ENCODE data around the gene GRIA4.
A peak's percentile ranks its signal among the peaks of the same experiment; 100 is the strongest.

The GRIA4 gene

DNA sequence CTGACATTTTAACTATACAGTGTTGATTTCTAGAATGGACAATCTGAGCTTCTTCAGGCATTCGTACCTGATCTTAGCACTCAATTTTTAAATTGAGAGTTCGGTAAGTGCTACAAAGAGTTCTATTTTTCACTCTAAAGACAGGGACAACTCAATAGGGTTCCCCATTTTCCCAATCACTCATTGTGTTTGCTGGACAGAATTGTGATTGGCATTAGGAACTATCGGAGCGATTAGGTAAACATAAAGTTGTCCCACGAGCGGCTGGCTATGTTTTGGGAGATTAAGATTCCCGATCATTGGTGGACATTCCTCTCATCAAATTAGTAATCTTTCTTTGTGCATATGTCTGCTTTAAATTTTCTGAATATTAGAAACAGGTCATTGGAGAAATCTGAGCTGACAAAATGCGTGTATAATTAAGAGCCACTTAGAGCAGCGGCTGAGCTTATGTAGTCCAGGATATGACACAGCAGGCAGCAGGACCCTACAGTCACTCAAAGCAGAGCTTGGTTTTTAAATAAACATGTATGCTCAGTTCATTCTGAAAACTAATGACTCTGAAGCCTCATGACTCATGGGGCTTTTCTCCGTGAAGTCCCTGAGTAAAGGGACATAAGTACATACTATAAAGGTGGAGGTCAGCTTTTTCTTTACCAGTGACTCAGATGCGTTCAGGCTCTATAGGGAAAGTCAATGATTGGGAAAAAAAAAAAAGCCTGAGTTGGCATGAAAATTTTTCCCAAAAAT, 109.4 kb downstream of the GRIA4 start:
- Mint-ChIP-seq H3K27me3 (no peaks in the 10 kb centered on the region), H3K9me3 (peaks cover 0 to 5% of the 10 kb centered on the region in 2 donors), H3K4me1 (no peaks in the 10 kb centered on the region), H3K36me3 (no peaks in the 10 kb centered on the region), H3K27ac (no peak overlapping the region), H3K4me3 (no peak overlapping the region)
- ATAC-seq (replicated peaks) (peak; percentile 34 to 84), DNase-seq (no peak)

DNA sequence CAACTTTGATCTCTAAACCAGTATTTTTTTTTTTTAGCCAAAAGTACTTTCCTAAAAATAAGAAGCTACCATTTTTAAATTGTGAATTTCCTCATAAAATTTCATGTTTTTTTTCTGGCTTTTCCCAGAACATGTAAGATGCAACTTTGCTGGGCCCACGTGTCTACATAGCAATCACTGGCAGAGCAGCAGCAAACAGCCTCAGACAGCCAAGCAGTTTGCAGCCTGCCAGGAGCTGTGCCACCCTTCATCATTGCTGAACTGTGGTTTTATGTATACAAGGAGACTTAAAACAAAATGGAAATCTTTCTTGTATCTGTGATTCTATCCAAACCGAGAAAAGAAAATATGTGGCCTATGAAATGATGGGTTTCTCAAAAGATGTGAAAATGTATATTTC, 110.2 kb downstream of the GRIA4 start:
- H3K27ac Mint-ChIP-seq, result no peak overlapping the region

DNA sequence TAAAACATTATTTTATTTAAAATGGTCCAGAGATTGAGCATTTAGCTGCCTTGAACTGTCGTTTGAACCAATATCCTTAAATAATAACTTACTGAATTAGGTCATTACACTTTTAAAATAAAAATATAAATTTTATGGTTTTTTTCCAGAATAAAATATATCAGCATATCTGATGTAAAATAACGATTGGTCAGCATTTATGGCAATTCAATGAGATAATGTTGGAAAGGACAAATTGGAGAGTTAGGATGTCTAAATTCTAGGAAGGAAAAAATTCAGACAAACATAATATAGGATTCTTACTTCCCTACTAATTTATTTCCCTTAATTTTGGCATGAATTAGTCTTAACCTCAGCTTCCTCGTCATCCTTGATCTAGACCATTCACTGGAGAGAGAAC, 113.4 kb downstream of the GRIA4 start:
- ATAC-seq (replicated peaks) (no peak), DNase-seq (no peak)
- Mint-ChIP-seq H3K4me1 (no peaks in the 10 kb centered on the region), H3K36me3 (no peaks in the 10 kb centered on the region), H3K27ac (no peak overlapping the region), H3K9me3 (peaks cover 0 to 12% of the 10 kb centered on the region in 2 donors), H3K27me3 (no peaks in the 10 kb centered on the region), H3K4me3 (no peak overlapping the region)

More for the DNA sequence above, 110.2 kb downstream of the GRIA4 start:
- Mint-ChIP-seq H3K27me3 (no peaks in the 10 kb centered on the region), H3K36me3 (no peaks in the 10 kb centered on the region), H3K9me3 (peaks cover 0 to 5% of the 10 kb centered on the region in 2 donors), H3K4me3 (no peak overlapping the region), H3K4me1 (no peaks in the 10 kb centered on the region)
- DNase-seq (no peak), ATAC-seq (replicated peaks) (no peak)

DNA sequence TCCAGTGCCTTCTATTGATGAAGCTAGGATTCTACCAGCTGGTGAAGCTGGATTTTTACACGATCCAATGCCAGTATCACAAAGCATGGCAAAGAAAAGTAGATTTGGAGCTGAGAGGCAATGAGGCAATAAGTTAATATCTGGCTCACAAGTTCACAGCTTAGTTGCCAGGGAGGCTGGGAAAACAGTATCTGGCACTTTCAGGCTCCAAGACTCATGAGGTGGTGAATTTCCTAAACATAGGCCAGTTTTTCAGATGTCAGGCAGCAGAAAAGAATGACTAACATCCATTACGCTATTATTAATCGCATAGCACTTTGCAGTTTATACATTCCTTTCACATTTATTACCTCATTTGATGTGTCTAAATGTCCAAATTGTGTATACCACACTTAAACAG, 122.7 kb downstream of the GRIA4 start:
- Mint-ChIP-seq H3K36me3 (no peaks in the 10 kb centered on the region), H3K4me1 (no peaks in the 10 kb centered on the region), H3K27me3 (no peaks in the 10 kb centered on the region), H3K9me3 (peaks cover 7 to 10% of the 10 kb centered on the region in 2 donors), H3K27ac (no peak overlapping the region), H3K4me3 (no peak overlapping the region)
- DNase-seq, result no peak
- ATAC-seq (replicated peaks), result no peak

DNA sequence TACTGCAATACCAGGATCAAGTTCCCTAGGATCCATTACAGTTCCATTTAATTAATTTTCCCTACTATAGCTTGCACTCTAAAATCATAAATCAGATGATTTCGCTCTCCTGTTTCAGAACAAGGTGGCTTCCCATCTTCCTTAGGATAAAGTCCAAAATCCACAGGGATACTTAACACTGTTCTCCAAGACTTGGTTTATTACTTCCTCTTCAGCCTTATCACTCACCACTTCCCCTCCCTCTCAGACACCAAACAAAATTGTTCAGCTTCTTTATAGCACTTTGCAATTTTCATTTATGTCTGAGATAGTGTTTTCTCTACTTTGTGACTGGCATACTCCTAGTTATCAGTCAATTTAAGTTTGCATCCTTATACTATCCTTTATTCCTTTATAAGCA, 124.6 kb downstream of the GRIA4 start:
- Mint-ChIP-seq H3K27me3 (no peaks in the 10 kb centered on the region), H3K4me3 (no peak overlapping the region), H3K36me3 (no peaks in the 10 kb centered on the region), H3K9me3 (peaks cover 0 to 4% of the 10 kb centered on the region in 2 donors), H3K4me1 (no peaks in the 10 kb centered on the region), H3K27ac (no peak overlapping the region)
- ATAC-seq (replicated peaks) (no peak), DNase-seq (no peak)

DNA sequence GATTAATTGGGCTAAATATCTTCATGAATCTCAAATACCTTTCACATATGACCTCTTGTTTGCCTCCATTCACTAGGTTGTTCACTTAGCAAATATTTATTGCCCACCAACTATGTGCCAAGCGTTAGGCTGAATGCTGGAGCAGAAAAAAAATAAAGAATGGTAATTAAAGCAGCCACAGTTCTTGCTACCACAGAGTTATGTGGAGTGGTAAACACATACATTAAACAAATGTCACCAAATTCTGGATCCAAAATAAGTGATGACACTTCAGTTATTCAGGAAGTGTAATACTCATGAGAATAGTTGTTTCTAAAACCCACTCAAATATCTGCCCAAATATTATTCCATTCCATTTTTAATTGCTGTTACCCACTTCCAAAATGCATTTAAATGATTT, 128.4 kb downstream of the GRIA4 start:
- Mint-ChIP-seq H3K27me3 (no peaks in the 10 kb centered on the region), H3K27ac (no peak overlapping the region), H3K36me3 (no peaks in the 10 kb centered on the region), H3K4me1 (no peaks in the 10 kb centered on the region), H3K4me3 (no peak overlapping the region), H3K9me3 (no peaks in the 10 kb centered on the region)
- no peak for DNase-seq
- ATAC-seq (replicated peaks), result no peak

DNA sequence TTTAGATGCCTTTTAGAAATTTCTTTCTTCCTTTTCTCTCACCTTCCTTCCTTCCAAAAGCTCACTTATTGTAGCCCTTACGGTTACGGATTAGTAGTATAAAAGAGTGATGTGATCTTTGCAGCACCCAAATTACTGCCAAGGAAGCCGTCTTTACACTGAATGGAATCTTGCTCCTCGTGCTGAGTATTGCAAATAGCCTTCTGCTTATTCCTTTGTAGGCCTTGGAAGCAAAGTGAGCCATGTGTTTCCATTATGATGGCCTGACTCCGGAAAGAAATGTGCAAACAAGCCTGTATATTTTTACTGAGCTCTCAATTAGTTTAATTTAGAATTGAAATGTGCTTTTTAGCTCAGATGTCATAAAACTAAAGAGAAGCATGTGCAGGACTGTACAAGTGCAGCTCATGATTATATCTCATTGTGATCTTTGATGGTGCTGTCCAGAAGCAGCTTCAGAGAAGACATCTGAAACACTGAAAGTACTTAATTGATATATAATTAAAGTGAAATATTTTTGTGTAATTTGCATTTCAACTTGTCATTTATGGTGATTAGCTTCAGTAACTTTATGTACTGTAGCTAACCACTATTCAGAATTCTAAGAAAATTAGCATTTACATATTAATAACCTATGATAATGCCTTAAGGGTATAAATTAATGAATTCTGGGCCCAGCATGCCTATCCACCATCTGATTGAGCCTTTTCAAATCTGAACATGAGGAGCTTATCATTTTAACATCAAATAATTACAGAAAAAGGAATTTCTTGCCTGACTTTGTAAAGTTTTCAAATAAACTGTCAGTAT, 129.3 kb downstream of the GRIA4 start:
- no peak for DNase-seq
- no peak for ATAC-seq (replicated peaks)
- H3K4me1 Mint-ChIP-seq, result no peaks in the 10 kb centered on the region
- no peak overlapping the region for H3K27ac Mint-ChIP-seq
- no peaks in the 10 kb centered on the region for H3K36me3 Mint-ChIP-seq
- H3K9me3 Mint-ChIP-seq, result no peaks in the 10 kb centered on the region
- H3K4me3 Mint-ChIP-seq, result no peak overlapping the region
- no peaks in the 10 kb centered on the region for H3K27me3 Mint-ChIP-seq

DNA sequence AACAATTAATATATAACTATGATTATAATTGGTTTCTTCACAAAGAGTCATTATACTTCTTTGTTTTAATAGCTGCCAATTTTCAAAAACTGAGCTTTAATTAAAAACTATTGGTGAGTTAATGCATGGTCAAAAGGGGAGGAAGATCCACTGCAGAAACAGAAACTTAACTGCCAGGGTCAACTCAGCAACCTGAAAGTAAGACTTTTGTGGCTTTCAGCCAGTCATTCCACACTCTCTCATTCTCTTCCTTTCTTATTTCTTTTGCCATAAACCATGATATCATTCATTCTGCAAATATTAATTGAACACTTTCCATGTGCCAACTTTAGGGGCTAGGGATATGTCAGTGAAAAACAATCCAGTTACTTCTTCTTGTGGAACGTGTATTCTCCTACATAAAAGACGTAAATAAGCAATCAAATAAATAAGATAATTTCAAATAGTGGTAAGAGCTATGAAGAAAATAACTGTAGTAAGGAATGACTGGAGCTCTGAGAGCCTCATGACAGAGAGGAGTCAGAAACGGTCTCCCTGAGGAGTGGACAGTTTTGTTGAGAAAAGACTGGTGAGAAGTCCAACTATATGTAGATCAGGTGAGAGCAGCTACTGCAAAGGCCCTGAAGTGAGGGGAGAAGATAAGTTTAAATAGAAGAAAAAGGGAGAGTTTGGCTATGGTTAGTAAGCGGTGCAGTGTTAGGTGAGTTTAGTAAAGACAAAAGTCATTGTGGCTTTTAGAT, 130.5 kb downstream of the GRIA4 start:
- no peaks in the 10 kb centered on the region for H3K4me1 Mint-ChIP-seq
- no peak for ATAC-seq (replicated peaks)
- no peaks in the 10 kb centered on the region for H3K9me3 Mint-ChIP-seq
- H3K4me3 Mint-ChIP-seq, result no peak overlapping the region
- H3K27me3 Mint-ChIP-seq, result no peaks in the 10 kb centered on the region
- H3K27ac Mint-ChIP-seq, result no peak overlapping the region
- no peaks in the 10 kb centered on the region for H3K36me3 Mint-ChIP-seq
- no peak for DNase-seq

DNA sequence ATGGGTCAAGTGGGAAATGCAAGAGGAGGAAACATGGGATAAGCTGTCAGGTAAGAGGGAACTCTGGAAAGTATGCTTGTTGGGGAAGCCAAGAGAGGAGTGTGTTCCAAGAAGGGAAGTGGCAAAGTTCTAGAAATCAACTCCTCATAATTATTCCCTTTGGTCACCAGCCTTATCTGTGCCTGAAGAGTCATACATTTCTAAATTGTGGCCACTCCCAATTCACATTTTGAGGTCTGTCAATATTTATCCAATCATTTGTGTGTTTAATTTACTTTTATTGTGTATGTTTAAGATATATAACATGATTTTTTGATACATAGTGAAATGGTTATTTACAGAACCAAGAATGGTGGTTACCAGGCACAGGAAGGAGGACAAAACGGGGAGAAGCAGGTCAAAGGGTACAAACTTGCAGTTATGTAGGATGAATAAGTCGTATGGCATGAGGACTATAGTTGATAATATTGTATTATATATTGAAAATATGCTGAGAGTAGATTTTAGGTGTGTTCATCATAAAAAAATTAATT, 131.7 kb downstream of the GRIA4 start:
- H3K4me3 Mint-ChIP-seq, result no peak overlapping the region

DNA sequence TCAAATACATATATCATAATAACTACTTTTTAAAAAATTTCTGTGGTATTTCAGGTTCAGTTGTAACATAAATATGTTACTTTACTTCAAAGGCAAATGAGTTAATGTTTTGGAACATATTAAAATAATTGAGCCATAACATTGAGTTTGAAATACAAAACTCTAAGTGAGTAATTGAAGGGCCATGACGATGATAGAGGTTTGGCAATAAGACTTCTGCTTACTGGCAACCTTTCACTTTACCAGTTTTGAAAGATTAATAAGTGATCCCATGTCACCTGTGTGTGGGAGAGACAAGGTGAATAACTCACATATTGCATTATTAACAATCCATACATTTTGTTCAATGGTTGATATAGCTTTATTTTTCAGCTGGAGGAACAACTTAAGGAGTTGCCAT, 144.4 kb downstream of the GRIA4 start:
- H3K4me1 Mint-ChIP-seq, result no peaks in the 10 kb centered on the region
- no peaks in the 10 kb centered on the region for H3K9me3 Mint-ChIP-seq
- ATAC-seq (replicated peaks) (no peak), DNase-seq (no peak)
- H3K36me3 Mint-ChIP-seq, result no peaks in the 10 kb centered on the region
- no peak overlapping the region for H3K27ac Mint-ChIP-seq
- no peaks in the 10 kb centered on the region for H3K27me3 Mint-ChIP-seq
- H3K4me3 Mint-ChIP-seq, result no peak overlapping the region

More for the DNA sequence above, 131.7 kb downstream of the GRIA4 start:
- no peaks in the 10 kb centered on the region for H3K9me3 Mint-ChIP-seq
- H3K4me1 Mint-ChIP-seq, result no peaks in the 10 kb centered on the region
- DNase-seq, result no peak
- H3K36me3 Mint-ChIP-seq, result no peaks in the 10 kb centered on the region
- no peak overlapping the region for H3K27ac Mint-ChIP-seq
- no peak for ATAC-seq (replicated peaks)
- H3K27me3 Mint-ChIP-seq, result no peaks in the 10 kb centered on the region

DNA sequence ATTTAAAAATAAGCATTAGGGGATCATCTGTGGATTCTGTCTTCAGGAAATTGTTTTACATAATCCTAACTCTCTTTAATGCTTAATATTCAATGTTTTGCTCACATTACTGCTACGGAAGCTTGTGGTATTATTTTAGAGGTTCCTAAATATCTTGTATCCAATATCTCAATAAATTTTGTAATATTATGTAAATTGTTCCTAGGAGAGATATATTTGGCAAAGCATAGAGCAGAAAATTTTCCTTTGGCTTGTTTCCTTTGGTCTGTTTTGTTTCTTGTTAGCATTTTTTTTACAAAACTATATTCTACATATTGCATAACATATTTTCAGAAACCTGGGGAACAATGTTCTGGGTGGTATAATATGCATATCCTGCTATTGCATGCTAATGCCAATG, 144.8 kb downstream of the GRIA4 start:
- no peaks in the 10 kb centered on the region for H3K27me3 Mint-ChIP-seq
- no peaks in the 10 kb centered on the region for H3K9me3 Mint-ChIP-seq
- no peak overlapping the region for H3K4me3 Mint-ChIP-seq
- ATAC-seq (replicated peaks) (no peak), DNase-seq (no peak)
- no peaks in the 10 kb centered on the region for H3K4me1 Mint-ChIP-seq
- no peak overlapping the region for H3K27ac Mint-ChIP-seq
- no peaks in the 10 kb centered on the region for H3K36me3 Mint-ChIP-seq

DNA sequence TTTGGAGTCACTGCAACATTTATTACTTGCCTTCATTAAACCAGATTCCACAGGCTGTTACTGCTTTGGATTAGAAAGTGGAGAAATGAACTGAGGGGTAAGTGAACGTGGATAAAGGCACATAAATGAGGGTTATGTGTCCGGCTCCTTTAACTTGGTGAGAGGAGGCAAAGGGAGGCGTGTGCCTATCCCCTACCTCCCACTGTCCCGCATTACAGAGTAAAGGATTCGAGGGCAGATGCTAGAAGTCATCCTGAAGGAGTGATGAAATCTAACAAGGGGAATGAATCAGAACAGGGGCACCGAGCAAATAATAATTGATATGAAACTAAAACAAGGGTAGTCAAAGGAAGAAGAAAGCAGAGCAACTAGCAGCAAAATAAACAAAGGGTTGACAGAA, 147.2 kb downstream of the GRIA4 start:
- H3K4me1 Mint-ChIP-seq, result no peaks in the 10 kb centered on the region
- no peaks in the 10 kb centered on the region for H3K27me3 Mint-ChIP-seq
- ATAC-seq (replicated peaks), result no peak
- no peak overlapping the region for H3K27ac Mint-ChIP-seq
- no peaks in the 10 kb centered on the region for H3K9me3 Mint-ChIP-seq
- DNase-seq, result no peak
- H3K36me3 Mint-ChIP-seq, result no peaks in the 10 kb centered on the region
- H3K4me3 Mint-ChIP-seq, result no peak overlapping the region

DNA sequence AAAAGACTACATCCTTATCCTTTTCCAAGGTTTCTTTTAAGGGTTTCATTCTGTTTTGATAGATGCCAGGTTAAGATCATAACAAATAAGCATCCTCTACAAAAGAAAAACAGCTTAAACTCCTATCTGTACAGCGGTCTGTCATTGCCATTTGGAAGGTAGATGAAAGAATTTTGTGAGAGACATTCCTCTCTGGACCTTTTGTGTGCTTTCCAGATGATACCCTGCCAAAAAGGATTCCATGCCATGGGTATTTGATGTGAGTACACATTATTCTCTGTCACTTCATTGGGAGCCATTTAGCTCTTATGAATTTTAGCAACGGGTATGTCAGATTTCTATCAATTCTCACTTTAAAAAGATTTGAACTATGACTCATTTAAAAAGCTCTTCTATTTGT, 153.7 kb downstream of the GRIA4 start:
- Mint-ChIP-seq H3K9me3 (no peaks in the 10 kb centered on the region), H3K27ac (no peak overlapping the region), H3K4me3 (no peak overlapping the region), H3K4me1 (no peaks in the 10 kb centered on the region), H3K36me3 (no peaks in the 10 kb centered on the region), H3K27me3 (no peaks in the 10 kb centered on the region)
- ATAC-seq (replicated peaks) (no peak), DNase-seq (no peak)

DNA sequence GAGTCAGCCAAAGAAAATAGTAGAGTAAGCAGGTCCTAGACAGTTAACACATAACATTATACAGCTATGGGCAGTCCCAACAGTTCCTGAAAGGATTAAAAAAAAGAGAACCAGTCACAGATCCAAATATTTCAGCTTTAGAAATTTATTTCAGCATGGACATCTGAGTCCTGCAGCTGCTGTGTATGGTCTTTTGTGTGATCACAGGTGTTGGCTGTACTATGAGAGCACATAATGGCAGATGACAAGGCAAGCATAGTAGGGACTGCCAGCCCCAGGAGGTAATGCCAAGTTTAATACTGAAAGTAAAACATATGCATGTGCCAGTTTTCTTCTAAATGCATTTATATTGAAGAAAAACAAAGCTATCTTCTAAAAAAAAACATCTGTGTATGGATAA, 158.1 kb downstream of the GRIA4 start:
- H3K27ac Mint-ChIP-seq, result no peak overlapping the region
- H3K9me3 Mint-ChIP-seq, result no peaks in the 10 kb centered on the region
- H3K27me3 Mint-ChIP-seq, result no peaks in the 10 kb centered on the region
- DNase-seq (no peak), ATAC-seq (replicated peaks) (no peak)
- H3K36me3 Mint-ChIP-seq, result no peaks in the 10 kb centered on the region
- no peaks in the 10 kb centered on the region for H3K4me1 Mint-ChIP-seq
- no peak overlapping the region for H3K4me3 Mint-ChIP-seq

Measured in stimulated activated naive B cell treated with anti-CD40 and anti-IgM and Interleukin-4, amounts not matched to agents 10 μg/mL and 1 μg/mL and 100 μg/mL, for 72 hours (primary cell).